Stimulated activated CD8-positive, alpha-beta memory T cell treated with anti-CD3 and anti-CD28 coated beads, Interleukin-4, amount 100 ng/mL, for 4 hours (primary cell): ENCODE measurements around the gene SYT8.

ENCODE experiments used
- DNase-seq, 2 donors: peaks; one replicate each; pipeline ENCODE4 v3.0.0-alpha.2; 2020; ENCODE audit warnings: low read depth in 2 of 2, low spot score in 1 of 2

Gene SYT8

DNA sequence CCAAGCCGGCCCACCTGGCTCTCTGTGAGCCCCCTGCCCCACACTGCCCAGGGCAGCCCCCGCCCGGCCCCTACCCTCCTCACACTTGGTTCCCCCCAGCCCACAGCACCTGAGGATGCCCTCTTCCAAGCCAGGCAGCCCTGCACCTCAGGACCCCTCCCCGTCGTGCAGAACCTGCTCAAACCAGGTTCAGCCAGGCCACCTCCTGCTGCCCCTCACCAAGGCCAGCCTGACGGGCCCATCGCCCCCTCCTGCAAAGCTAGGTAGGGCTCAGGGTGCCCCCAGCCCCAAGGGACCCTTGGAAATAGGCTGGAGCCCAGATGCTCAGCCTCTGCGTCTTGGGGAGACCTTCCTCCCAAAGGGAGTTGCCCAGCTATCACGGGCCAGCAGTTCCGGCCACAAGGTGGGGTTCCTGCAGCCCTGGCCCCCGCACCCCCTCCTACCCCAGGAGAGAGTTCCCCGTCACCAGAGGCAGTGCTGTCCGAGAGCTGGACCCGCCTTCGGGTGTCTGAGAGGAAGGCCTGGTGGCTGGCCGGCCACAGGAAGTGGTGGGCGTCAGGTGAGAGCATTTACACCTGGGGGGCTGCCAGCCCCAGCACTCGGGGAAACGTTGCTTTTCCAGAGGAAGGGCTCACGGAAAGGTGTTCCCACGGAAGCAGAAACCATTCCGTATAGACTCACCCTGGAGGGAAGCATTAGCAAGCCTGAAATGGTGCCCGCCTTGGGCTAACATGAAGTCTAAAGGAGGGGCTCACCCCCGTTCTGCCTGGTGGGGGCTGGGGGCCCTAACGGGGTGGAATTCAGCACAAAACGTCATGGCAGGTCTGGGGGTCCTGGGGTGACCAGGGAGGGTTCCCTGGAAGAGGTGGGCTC is 3.2 kb upstream of the SYT8 start:
- no peak for DNase-seq

- peak in 1 of 2 donors; percentile 48 for DNase-seq
These were observed 2.4 kb upstream of the SYT8 start for GRCh38 chr11:1832211-1832919.

- no peak for DNase-seq
These were observed 1.9 kb upstream of the SYT8 start for GRCh38 chr11:1832920-1833295.

DNA sequence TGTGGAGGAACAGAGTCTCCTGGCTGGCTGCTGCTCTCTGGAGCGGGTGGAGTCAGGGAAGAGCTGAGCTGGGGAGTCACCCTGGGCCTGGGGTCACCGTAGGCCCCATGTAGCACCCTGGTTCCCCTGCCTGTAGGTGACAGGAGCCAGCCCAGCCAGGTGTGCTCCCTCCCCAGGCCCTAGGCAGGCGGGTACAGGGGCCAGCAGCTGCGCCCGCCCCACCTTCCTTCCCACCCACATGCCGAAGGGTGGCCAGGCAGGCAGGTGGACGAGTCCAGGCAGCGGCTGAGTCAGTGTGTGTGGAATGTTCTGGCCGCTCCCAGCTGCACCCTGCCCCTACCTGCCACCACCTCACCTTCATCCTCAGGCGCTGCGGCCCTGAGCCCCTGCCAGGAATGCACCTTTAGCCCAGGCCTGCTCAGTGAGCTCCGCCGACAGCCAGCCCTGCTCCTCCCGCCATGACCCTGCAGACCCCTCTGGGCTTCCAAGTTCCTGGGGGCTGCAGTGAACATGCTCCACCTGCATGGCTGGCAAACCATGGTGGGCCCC is 654 bp upstream of the SYT8 start:
- no peak for DNase-seq

DNA sequence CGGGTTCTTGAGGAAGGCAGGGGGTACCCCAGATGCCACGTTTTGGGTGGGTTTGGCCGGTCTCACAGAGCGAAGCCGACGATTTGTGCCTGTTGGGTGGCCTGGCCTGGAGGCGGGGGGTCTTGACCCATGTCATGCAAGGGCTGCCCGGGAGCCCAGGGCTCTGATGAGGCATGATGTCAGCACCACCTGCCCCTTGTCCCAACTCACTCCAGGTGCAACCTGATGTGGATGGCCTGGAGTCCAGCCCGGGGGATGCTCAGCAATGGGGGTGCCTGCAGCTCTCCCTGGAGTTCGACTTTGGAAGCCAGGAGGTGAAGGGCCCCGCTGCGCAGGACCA is 851 bp downstream of the SYT8 start:
- no peak for DNase-seq

GRCh38 chr11:1836011-1836945 is 1.5 kb downstream of the SYT8 start:
- DNase-seq, result no peak

GRCh38 chr11:1837171-1838076 is 2.6 kb downstream of the SYT8 start:
- DNase-seq, result peak; percentile 56 to 65

- no peak for DNase-seq
These were observed 3.3 kb downstream of the SYT8 start for GRCh38 chr11:1838077-1838425.

DNA sequence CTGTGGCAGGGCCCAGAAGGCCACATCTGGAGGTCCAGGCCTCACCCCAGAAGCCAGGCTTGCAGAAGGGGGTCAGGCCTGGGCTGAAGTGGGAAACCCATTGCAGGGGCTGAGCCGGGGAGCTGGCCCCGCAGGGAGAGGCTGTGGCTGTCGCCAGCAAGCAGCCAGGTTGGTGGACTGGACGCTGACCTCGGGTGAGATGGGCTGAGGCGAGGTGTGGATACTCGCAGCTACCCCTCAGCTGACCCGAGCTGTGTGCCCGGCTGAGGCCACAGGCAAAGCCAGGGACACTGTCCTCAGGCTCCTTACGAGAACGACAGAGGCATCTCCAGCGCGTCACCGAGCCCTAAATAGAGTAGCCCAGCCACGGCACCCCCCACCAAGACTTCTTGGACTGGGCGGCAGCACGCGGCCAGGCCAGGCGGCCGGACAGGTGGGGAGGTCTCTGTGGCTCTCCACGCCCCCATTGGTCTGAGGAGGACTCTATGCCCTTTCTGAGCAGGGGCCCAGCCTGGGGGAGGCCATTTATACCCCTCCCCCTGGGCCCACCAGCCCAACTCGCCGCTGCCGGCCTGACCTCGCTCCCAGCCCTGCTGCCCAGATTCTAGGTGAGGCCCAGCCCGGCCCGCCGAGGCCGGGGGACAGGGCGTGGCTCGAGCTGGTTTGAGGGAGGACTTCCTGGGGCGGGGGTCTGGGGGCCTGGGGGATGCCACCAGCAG is 3.8 kb downstream of the SYT8 start, which contains the start of gene TNNI2:
TNNI2 (plus strand) TSS at position 556 of the 719 bp plus-strand sequence. CDS start 716 bp downstream, outside the sequence.
- DNase-seq, result no peak

- no peak for DNase-seq
These were observed 4.6 kb downstream of the SYT8 start for GRCh38 chr11:1839204-1839923.

GRCh38 chr11:1839924-1840779 is 5.4 kb downstream of the SYT8 start:
- DNase-seq, result no peak

DNA sequence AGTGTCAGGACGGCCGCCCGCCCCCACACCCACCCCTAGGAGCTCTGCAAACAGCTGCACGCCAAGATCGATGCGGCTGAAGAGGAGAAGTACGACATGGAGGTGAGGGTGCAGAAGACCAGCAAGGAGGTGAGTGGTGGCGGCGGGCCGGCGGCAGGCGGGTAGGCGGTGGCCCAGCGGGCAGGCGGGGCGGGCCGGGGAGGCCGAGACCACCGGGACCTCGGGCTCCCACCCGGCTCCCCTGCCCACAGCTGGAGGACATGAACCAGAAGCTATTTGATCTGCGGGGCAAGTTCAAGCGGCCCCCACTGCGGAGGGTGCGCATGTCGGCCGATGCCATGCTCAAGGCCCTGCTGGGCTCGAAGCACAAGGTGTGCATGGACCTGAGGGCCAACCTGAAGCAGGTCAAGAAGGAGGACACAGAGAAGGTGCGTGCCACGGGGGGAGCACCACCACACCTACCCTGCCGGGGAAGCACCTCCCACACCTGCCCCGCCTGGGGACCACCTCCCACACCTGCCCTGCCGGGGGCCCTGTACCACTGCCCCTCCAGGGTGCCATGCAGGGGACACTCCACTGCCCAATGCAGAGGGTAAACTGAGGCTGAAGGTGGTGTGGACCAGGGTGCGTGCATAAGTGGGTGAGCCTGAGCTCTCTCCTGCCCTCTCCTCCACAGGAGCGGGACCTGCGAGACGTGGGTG is 6.1 kb downstream of the SYT8 start:
- DNase-seq, result no peak

- DNase-seq, result no peak
These were observed 6.8 kb downstream of the SYT8 start for GRCh38 chr11:1841511-1842148.

GRCh38 chr11:1842149-1843097 is 7.6 kb downstream of the SYT8 start:
- no peak for DNase-seq

DNA sequence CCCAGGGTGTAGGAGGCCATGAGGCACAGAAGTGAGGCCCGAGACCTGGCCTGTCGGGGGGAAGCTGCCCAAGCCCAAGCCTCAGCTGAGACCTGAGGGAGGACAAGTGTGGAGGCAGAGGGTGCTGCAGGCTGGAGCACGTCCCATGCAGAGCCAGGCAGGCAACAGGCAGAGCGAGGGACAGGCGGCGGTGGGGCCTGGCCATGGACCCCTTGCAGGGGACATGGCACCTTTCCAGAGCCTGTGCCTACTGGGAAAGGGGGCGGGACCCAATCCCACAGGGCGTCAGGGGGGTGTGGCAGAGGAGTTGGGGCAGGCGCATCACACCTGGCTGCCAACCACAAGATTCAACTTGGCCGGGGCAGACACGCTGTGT is 8.3 kb downstream of the SYT8 start:
- DNase-seq, result no peak

DNA sequence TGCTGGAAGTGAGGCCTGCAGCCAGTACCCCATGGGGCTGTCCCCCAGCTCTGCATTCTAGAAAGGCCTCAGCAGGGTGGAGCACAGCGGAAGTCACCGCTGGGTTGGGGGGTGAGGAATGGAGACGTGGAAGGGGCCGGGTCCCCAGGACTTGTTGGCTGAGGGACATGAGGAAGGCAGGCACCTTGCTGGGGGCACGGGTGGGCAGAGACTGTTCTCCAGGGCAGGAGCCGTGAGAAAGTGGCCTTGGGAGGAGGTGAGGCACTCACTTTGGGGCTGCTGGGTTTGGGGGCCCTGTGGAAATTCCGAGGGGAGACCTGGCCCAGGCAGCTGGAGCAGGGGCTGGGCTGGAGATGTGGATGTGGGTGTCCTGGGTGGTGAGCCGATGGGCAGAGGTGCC is 9.0 kb downstream of the SYT8 start:
- no peak for DNase-seq
